IPS DF 19.7 (cell line): Measurements from ENCODE around the gene CPD.
"Not testable (repeated sequence)": the region's sequence is repeated elsewhere in the genome, so short reads cannot be mapped to it uniquely, and the experiment has no call there.

Experiments
- DNase-seq: peaks from one replicate; pipeline ENCODE4 v3.0.0-alpha.2; 2013; ENCODE audit warnings: low read depth, low spot score

The CPD gene

GRCh38 chr17:30382345-30382744, 3.6 kb downstream of the CPD start:
- no peak for DNase-seq

DNA sequence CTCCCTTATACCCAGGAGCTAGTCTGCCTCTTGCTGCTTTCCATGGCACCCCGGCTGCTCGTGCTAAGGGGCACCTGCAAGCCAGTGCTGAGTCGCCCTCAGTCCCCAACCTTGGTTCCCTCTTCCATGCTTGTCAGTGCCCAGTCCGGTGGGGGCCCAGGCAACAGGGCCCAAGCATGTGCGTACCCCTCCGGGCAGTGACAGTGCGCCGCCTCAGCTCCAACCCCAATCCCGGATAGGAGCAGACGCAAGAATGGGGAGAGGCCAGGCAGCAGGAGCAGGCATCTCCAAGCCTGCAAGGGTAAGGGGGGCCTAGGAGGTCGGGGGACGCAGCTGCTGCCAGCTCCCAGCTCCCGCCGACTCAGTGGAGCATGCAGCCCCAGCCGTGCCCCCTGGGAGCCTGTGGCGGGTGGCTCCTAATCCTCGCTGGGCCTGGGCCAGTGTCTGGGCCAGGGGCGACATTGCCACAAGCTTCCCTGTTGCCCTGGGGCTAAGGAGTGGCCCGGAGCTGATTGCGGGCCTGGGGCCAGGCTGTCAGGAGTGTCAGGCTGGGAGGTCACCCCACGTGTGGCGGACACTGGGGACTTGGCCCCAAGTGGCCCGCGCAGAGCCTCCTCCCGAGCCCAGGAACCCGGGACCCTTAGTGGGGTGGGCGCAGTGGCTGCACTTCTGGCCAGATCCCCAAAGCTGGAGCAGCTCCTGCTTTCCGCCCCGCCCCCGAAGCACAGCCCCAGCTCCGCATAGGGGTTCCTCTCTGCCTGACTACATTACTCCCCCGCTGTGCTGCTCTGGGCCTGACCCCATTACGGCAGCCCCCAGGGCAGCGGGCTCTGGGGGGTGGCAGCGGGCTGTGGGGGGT, 9.8 kb downstream of the CPD start:
- no peak for DNase-seq

- no peak for DNase-seq
These were observed 11.1 kb downstream of the CPD start for GRCh38 chr17:30389756-30390300.

- no peak for DNase-seq
These were observed 12.8 kb downstream of the CPD start for GRCh38 chr17:30391534-30391933.

- no peak for DNase-seq
These were observed 14.8 kb downstream of the CPD start for GRCh38 chr17:30393491-30393890.

GRCh38 chr17:30393911-30394867, 15.5 kb downstream of the CPD start:
- no peak for DNase-seq

- DNase-seq: no peak
These were observed 16.8 kb downstream of the CPD start for GRCh38 chr17:30395398-30396022.

DNA sequence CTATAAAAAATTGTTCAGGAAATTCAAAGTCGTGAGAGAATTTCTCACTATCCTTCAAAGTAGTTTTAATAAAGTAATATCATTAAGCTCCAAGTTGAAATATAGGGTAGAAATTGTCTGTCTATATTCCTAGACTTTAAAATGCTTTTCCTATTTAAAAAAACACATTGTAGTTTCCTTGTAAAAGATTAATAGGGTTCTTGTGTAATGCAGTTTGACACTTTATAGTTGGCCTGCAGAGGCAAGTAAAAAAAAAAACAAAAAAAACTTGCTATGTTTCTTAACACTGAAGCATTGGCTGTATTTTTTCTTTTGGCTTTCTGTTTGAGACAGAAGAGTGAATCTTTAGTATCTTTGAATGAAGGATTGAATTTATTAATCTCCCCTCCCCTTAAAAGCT, 17.4 kb downstream of the CPD start:
- no peak for DNase-seq

DNA sequence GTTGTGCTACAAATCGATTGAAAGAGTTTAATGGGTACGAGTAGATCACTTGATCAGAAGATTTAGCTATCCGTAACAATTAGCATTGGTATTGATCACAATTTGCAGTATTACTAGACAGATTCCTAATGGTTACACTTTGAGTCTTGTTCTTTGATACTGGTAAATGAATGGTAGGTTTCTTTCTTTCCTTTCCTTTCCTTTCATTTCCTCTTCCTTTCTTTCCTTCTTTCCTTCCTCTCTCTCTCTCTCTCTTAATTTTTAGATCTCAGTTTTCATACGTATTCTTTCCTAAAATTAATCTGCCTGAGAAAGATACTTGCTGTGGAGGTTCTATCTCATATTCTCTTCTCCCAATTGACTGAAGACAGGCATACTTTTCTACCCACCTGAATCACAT, 17.9 kb downstream of the CPD start:
- DNase-seq: no peak

DNA sequence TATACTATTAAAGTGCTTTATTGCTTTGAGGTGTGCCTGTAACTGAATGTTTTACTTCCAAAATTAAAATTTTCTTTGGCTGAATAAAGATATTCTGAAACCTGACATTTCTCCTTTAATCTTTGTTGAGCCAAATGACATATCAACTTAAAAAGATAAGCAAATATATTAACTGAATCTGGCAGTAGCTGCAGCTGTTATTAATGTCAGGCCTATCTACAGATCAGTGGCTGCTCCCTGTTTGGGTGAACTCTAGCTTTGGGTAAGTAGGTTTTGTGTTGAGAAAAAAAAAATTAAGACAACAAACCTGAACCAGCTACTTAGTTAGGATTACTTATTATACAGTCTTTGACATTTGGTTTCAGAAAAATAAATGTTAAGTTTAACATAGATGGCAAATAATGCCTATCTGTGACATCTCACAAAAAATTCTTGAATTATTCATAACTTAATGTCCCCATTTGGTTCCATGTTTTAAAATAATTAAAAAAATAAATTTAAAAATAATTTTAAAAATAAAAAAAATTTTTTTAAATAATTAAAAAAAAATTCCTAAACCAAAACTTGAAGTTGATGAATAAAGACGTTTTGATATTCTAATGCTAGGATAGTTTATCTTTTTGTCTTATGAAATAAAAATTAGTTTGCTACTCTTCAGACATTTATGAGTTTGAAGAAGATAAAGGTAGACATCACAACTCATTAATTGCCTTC, 19.8 kb downstream of the CPD start:
- no peak for DNase-seq

DNA sequence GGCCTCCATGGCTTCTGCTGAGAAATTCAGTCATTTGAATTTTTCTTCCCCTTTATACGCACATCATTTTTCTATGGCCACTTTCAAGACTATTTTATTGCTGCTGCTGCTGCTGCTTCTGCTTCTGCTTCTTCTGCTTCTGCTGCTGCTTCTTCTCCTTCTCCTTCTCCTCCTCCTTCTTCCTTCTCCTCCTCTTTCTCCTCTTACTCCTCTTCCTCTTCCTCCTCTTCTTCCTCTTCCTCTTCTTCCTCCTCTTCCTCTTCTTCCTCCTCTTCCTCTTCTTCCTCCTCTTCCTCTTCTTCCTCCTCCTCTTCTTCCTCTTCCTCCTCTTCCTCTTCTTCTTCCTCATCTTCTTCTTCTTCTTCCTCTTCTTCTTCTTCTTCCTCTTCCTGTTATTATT, 22.4 kb downstream of the CPD start:
- no peak for DNase-seq

- no peak for DNase-seq
These were observed 26.4 kb downstream of the CPD start for GRCh38 chr17:30405161-30405560.

DNA sequence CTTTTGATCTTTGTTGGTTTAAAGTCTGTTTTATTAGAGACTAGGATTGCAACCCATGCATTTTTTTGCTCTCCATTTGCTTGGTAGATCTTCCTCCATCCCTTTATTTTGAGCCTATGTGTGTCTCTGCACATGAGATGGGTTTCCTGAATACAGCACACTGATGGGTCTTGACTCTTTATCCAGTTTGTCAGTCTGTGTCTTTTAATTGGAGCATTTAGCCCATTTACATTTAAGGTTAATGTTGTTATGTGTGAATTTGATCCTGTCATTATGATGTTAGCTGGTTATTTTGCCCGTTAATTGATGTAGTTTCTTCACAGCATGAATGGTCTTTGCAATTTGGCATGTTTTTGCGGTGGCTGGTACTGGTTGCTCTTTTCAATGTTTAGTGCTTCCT, 31.9 kb downstream of the CPD start:
- DNase-seq: not testable (repeated sequence)

GRCh38 chr17:30412008-30412496, 33.3 kb downstream of the CPD start:
- not testable (repeated sequence) for DNase-seq

DNA sequence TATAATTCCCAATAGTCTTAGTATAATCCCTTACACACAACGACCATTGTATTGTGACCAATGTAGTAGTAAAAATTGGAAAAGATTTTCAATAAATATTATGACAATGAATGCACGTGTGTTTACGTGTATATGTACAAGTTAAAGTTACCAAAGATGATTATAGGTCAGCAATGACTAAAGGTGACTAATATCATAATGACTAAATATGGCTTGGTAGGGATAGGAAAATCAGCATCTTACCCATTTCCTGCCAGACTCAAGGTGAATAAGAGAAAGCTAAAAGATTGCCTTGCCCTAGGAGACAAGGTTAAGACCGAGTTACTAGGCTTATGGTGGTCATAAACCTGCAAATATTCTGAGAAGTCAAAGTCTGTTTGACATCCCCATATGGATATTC, 34.4 kb downstream of the CPD start:
- no peak for DNase-seq

GRCh38 chr17:30414486-30414885, 35.8 kb downstream of the CPD start:
- no peak for DNase-seq

DNA sequence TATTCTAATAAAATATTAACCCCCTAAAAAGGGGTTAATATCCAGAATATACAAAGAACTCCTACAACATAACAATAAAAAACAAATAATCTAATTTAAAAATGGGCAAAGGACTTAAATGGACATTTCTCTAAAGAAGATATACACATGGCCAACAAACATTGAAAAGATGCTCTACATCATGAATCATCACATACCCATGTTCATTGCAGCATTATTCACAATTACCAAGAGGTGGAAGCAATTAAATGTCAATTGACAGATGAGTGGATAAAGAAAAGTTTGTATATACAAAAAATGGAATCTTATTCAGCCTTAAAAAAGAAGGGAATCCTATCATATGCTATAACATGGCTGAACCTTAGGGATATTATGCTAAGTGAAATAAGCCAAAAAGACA, 36.8 kb downstream of the CPD start:
- DNase-seq: no peak

- not testable (repeated sequence) for DNase-seq
These were observed 39.3 kb downstream of the CPD start for GRCh38 chr17:30418070-30418469.

- no peak for DNase-seq
These were observed 42.9 kb downstream of the CPD start for GRCh38 chr17:30421592-30421991.

- DNase-seq: no peak
These were observed 43.4 kb downstream of the CPD start for GRCh38 chr17:30422171-30422570.

DNA sequence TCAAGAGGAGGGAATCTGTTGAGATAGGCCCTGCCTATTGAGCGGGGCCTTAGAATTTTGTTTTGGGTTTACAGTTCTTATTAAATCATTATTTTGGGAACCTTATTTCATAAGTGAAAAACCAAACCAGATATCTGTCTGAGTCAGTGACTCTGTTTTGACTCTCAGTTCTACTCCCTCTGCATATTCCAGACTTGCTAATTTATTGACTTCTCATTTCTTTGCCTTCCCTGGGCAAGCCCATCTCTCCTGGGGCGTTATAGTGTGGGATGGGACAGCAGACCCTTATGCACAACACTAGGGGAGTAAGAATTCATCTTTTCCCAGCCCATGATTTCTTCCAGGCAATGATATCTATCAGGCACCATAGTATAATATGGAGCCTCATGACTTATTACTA, 45.7 kb downstream of the CPD start:
- DNase-seq: no peak
